ENCODE measurements around the gene NBEA.

Gene NBEA

GRCh38 chr13:35478271-35479037, 536.4 kb downstream of the NBEA start:
- no peak for DNase-seq

- no peak for DNase-seq
Observed at GRCh38 chr13:35479038-35479492, 537.0 kb downstream of the NBEA start.

- DNase-seq: no peak
Observed at GRCh38 chr13:35479706-35480105, 537.6 kb downstream of the NBEA start.

GRCh38 chr13:35480346-35480745, 538.3 kb downstream of the NBEA start:
- DNase-seq: no peak

GRCh38 chr13:35481777-35482176, 539.7 kb downstream of the NBEA start:
- DNase-seq: no peak

GRCh38 chr13:35482527-35482926, 540.5 kb downstream of the NBEA start:
- DNase-seq: no peak

GRCh38 chr13:35483761-35484160, 541.7 kb downstream of the NBEA start:
- no peak for DNase-seq

GRCh38 chr13:35484384-35484783, 542.3 kb downstream of the NBEA start:
- no peak for DNase-seq

GRCh38 chr13:35485424-35485823, 543.4 kb downstream of the NBEA start:
- DNase-seq: peak; percentile 41

- no peak for DNase-seq
Observed at GRCh38 chr13:35489050-35489449, 547.0 kb downstream of the NBEA start.

- no peak for DNase-seq
Observed at GRCh38 chr13:35496006-35496405, 553.9 kb downstream of the NBEA start.

- no peak for DNase-seq
Observed at GRCh38 chr13:35496761-35497386, 554.8 kb downstream of the NBEA start.

- no peak for DNase-seq
Observed at GRCh38 chr13:35498231-35498630, 556.2 kb downstream of the NBEA start.

GRCh38 chr13:35499196-35499662, 557.2 kb downstream of the NBEA start:
- peak; percentile 73 for DNase-seq

- no peak for DNase-seq
Observed at GRCh38 chr13:35499676-35500075, 557.6 kb downstream of the NBEA start.

- no peak for DNase-seq
Observed at GRCh38 chr13:35500144-35500543, 558.1 kb downstream of the NBEA start.

GRCh38 chr13:35501661-35502235, 559.7 kb downstream of the NBEA start:
- no peak for DNase-seq

- DNase-seq: no peak
Observed at GRCh38 chr13:35502456-35502855, 560.4 kb downstream of the NBEA start.

- no peak for DNase-seq
Observed at GRCh38 chr13:35512271-35512920, 570.3 kb downstream of the NBEA start.

- DNase-seq: no peak
Observed at GRCh38 chr13:35514061-35514477, 572.0 kb downstream of the NBEA start.

GRCh38 chr13:35514801-35515502, 572.9 kb downstream of the NBEA start:
- DNase-seq: no peak

GRCh38 chr13:35518337-35518946, 576.4 kb downstream of the NBEA start:
- DNase-seq: no peak
